ENCODE data around the gene GABRG3. TPM values are rescaled to one million over a fixed set of nuclear protein-coding genes. Genes with fewer than 3 reads are reported as not detected.

GABRG3 gene
- polyA plus RNA-seq, 1 donor (not counting 4 experiments of a cell fraction or from before 2014, with no cell fraction given): not detected

DNA sequence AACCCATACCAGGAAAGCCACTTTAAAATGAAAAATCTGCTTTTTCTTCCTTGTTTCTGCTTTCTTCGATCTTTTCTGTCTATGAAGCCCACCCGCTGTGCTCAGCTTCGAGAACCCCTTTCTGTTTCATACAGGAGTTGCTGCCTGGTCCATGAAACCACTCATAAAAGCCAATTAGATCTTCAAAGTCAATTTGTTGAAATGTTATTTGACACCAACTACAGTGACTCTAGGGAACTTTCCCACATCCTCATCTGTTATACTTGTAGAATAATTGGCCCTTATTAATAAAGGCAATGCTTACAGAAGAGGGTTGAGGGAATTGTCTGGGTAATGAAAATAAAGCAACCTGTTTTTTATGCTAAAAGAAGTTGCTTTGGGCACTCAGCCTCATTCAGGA is 604.5 kb downstream of the GABRG3 start:
- Histone ChIP-seq H3K36me3 (ENCODE audit: control insufficient read depth in 2 of 2, extremely low read depth in 1 of 2, insufficient read depth in 2 of 2, low read length in 2 of 2) (no peaks in the 10 kb centered on the region), H3K4me1 (ENCODE audit: control insufficient read depth, extremely low read depth, insufficient read depth, low read length) (no peaks in the 10 kb centered on the region), H3K79me2 (ENCODE audit: control insufficient read depth, insufficient read depth, low read length) (no peaks in the 10 kb centered on the region), H3K9me1 (ENCODE audit: control insufficient read depth, extremely low read depth, insufficient read depth, low read length) (no peaks in the 10 kb centered on the region), H3K27ac (ENCODE audit: control insufficient read depth, insufficient read depth, low read length) (no peak overlapping the region), H3K4me2 (ENCODE audit: control insufficient read depth, extremely low read depth, insufficient read depth, low read depth, low read length) (no peak overlapping the region), H3K27me3 (ENCODE audit: control insufficient read depth, extremely low read depth, insufficient read depth, low read length) (no peaks in the 10 kb centered on the region), H3K9ac (ENCODE audit: control insufficient read depth, extremely low read depth, insufficient read depth, low read length) (no peak overlapping the region), H3K9me3 (ENCODE audit: control insufficient read depth, low read depth, low read length) (peaks cover 3% of the 10 kb centered on the region), H3K4me3 (ENCODE audit: control insufficient read depth in 2 of 3, extremely low read depth in 1 of 3, insufficient read depth in 2 of 3, low read depth in 1 of 3, low read length in 3 of 3) (no peak overlapping the region), H4K20me1 (ENCODE audit: control insufficient read depth, extremely low read depth, insufficient read depth, low read length) (no peaks in the 10 kb centered on the region), H2AFZ (ENCODE audit: control insufficient read depth, low read length) (no peak overlapping the region)
- dilution Hi-C loops (cut with MboI; ENCODE audit: extremely low pct_ligation_motif_present, low sequenced_read_pairs): no loop called here
- FAIRE-seq (no peak), DNase-seq (ENCODE audit: low read depth, low spot score) (no peak)
- TF ChIP-seq EZH2 (IDR thresholded peaks at IDR 0.05; ENCODE audit: low read length): no peak
- TF ChIP-seq, protein P1, sequence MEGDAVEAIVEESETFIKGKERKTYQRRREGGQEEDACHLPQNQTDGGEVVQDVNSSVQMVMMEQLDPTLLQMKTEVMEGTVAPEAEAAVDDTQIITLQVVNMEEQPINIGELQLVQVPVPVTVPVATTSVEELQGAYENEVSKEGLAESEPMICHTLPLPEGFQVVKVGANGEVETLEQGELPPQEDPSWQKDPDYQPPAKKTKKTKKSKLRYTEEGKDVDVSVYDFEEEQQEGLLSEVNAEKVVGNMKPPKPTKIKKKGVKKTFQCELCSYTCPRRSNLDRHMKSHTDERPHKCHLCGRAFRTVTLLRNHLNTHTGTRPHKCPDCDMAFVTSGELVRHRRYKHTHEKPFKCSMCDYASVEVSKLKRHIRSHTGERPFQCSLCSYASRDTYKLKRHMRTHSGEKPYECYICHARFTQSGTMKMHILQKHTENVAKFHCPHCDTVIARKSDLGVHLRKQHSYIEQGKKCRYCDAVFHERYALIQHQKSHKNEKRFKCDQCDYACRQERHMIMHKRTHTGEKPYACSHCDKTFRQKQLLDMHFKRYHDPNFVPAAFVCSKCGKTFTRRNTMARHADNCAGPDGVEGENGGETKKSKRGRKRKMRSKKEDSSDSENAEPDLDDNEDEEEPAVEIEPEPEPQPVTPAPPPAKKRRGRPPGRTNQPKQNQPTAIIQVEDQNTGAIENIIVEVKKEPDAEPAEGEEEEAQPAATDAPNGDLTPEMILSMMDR (optimal IDR thresholded peaks at IDR 0.05 in 1 of 3, IDR thresholded peaks at IDR 0.05 in 1 of 3, conservative IDR thresholded peaks at IDR 0.05 in 1 of 3; ENCODE audit: extremely low read depth in 1 of 3, insufficient read depth in 2 of 3, low read length in 3 of 3): no peak

DNA sequence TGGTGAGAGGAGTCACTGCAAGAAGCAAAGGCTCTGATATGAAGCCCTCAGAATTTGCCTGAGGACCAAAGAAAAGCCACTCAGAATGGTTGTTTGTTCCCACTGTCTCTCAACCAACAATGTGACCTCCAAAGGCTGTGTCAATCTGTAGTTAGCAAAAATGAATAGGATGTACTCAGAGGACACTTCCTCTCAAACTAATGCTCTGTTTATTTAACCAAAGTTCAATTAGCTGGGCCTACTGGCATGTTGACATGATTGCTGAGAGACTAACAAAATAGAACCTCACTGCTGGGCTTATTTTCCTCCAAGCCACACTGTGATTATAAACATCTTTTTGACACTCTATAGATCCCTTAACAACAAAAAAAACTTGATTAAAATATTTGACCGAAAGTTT is 605.6 kb downstream of the GABRG3 start:
- no peak for TF ChIP-seq EZH2 (IDR thresholded peaks at IDR 0.05; ENCODE audit: low read length)
- TF ChIP-seq, protein P1 (optimal IDR thresholded peaks at IDR 0.05 in 1 of 3, IDR thresholded peaks at IDR 0.05 in 1 of 3, conservative IDR thresholded peaks at IDR 0.05 in 1 of 3; ENCODE audit: extremely low read depth in 1 of 3, insufficient read depth in 2 of 3, low read length in 3 of 3): no peak
- Histone ChIP-seq H3K9ac (ENCODE audit: control insufficient read depth, extremely low read depth, insufficient read depth, low read length) (no peak overlapping the region), H3K27ac (ENCODE audit: control insufficient read depth, insufficient read depth, low read length) (no peak overlapping the region), H3K27me3 (ENCODE audit: control insufficient read depth, extremely low read depth, insufficient read depth, low read length) (no peaks in the 10 kb centered on the region), H3K79me2 (ENCODE audit: control insufficient read depth, insufficient read depth, low read length) (no peaks in the 10 kb centered on the region), H3K9me1 (ENCODE audit: control insufficient read depth, extremely low read depth, insufficient read depth, low read length) (no peaks in the 10 kb centered on the region), H3K4me1 (ENCODE audit: control insufficient read depth, extremely low read depth, insufficient read depth, low read length) (no peaks in the 10 kb centered on the region), H4K20me1 (ENCODE audit: control insufficient read depth, extremely low read depth, insufficient read depth, low read length) (no peaks in the 10 kb centered on the region), H3K9me3 (ENCODE audit: control insufficient read depth, low read depth, low read length) (peaks cover 3% of the 10 kb centered on the region), H3K4me3 (ENCODE audit: control insufficient read depth in 2 of 3, extremely low read depth in 1 of 3, insufficient read depth in 2 of 3, low read depth in 1 of 3, low read length in 3 of 3) (no peak overlapping the region), H3K4me2 (ENCODE audit: control insufficient read depth, extremely low read depth, insufficient read depth, low read depth, low read length) (no peak overlapping the region), H2AFZ (ENCODE audit: control insufficient read depth, low read length) (no peak overlapping the region), H3K36me3 (ENCODE audit: control insufficient read depth in 2 of 2, extremely low read depth in 1 of 2, insufficient read depth in 2 of 2, low read length in 2 of 2) (no peaks in the 10 kb centered on the region)
- FAIRE-seq: no peak
- dilution Hi-C loops (cut with MboI; ENCODE audit: extremely low pct_ligation_motif_present, low sequenced_read_pairs): no loop called here
- no peak for DNase-seq (ENCODE audit: low read depth, low spot score)
